GM21423 (cell line): Measurements from ENCODE around the gene MYCBP2.
"Not testable (repeated sequence)": the region's sequence is repeated elsewhere in the genome, so short reads cannot be mapped to it uniquely, and the experiment has no call there.

Experiments used
- ATAC-seq: cut with Tn5 transposase; IDR thresholded peaks from one replicate; pipeline ENCODE4 v1.9.1; 2021; ENCODE audit warnings: mild to moderate bottlenecking, moderate library complexity; ENCODE audit not compliant: unreplicated experiment

MYCBP2 gene

GRCh38 chr13:77008337-77008736 lies 318.6 kb downstream of the MYCBP2 start:
- not testable (repeated sequence) for ATAC-seq

- no peak for ATAC-seq
Measured at GRCh38 chr13:77002590-77003190, 324.2 kb downstream of the MYCBP2 start.

- ATAC-seq, result no peak
Measured at GRCh38 chr13:77001963-77002587, 324.8 kb downstream of the MYCBP2 start.

- no peak for ATAC-seq
Measured at GRCh38 chr13:77001540-77001939, 325.4 kb downstream of the MYCBP2 start.

GRCh38 chr13:77000475-77000874 lies 326.4 kb downstream of the MYCBP2 start:
- ATAC-seq, result no peak
